ENCODE data around the gene C12orf50. TPM values are rescaled to one million over a fixed set of nuclear protein-coding genes. Genes with fewer than 3 reads are reported as not detected.

C12orf50 gene
- total and polyA plus RNA-seq, 9 of the 15 experiments (the other 6 are each of a cell fraction or from before 2014, with no cell fraction given), result 0.07 to 0.14 (median 0.11) TPM; not detected in 6

DNA sequence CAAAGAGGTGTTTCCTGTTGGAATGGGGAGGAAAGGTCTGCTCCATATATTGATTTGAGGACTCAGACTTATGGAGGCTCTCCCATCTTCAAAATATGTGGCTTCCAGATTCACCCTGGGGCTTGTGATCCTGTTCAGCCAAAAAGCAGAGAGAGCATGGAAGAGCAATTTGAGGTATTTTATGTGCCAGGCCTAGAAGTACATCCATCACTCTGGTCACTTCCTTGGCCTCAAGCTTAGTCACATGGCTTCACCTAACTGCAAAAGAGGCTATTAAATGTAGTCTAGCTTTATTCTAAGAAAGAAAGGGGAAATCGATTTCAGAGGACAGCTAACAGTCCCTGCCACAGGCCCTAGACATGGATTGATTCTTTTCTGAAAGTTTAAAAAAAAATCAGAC, 86.2 kb downstream of the C12orf50 start:
- no peak overlapping the region for H3K4me2 ChIP-seq (ENCODE audit: insufficient read depth, low read length)
- FAIRE-seq, result no peak
- no peaks in the 10 kb centered on the region for H3K9me3 ChIP-seq (replicated peaks; ENCODE audit: control insufficient read depth, insufficient read depth, low read depth, low read length)
- no peak for ATAC-seq
- BruUV-seq (replicated peaks), result no TSS peak
- no peaks in the 10 kb centered on the region for H3K79me2 ChIP-seq (ENCODE audit: control insufficient read depth, insufficient read depth, low read length)
- POLR2A ChIA-PET, result no interaction called here
- H3K27me3 ChIP-seq (ENCODE audit: control insufficient read depth in 2 of 2, insufficient read depth in 2 of 2, low read length in 2 of 2), result no peaks in the 10 kb centered on the region
- H3K27ac ChIP-seq (ENCODE audit: extremely low read depth, low read depth, low read length), result no peak overlapping the region
- intact Hi-C loops (cut with micrococcal nuclease) (loop anchor here (2.0 kb wide), 1 partner anchor 16 kb away; no protein-coding TSS in a partner anchor), in situ Hi-C loops (cut with MboI) (no loop called here)
- H3K4me1 ChIP-seq (replicated peaks in 1 of 2; ENCODE audit: control insufficient read depth in 2 of 2, insufficient read depth in 2 of 2, low read length in 2 of 2), result no peaks in the 10 kb centered on the region
- DNase-seq (ENCODE audit: extremely low read depth in 1 of 4, low spot score in 3 of 4), result no peak
- no peaks in the 10 kb centered on the region for H4K20me1 ChIP-seq (replicated peaks; ENCODE audit: control insufficient read depth, insufficient read depth, low read length)
- no peak for TF ChIP-seq ZNF347 (CRISPR knock-in tag; IDR thresholded peaks at IDR 0.05; ENCODE audit: low read depth)
- no peak for TF ChIP-seq ZNF165 (CRISPR knock-in tag; IDR thresholded peaks at IDR 0.05; ENCODE audit: borderline replicate concordance)
- no peak for TF ChIP-seq BMI1 (IDR thresholded peaks at IDR 0.05; ENCODE audit: low read length)
- WGBS (ENCODE audit: insufficient coverage, low coverage, missing lambda C conversion rate), result 0% methylated on average over 1 of the region's 1 CpG
- no peak overlapping the region for H3K9ac ChIP-seq (ENCODE audit: insufficient read depth in 1 of 2, low read depth in 2 of 2, low read length in 2 of 2)
- no peak overlapping the region for H3K4me3 ChIP-seq
- H2AFZ ChIP-seq (ENCODE audit: low read depth, low read length), result no peak overlapping the region
- H3K9me1 ChIP-seq (ENCODE audit: control insufficient read depth, insufficient read depth, low read length), result no peaks in the 10 kb centered on the region
- CTCF ChIA-PET (ENCODE audit: low intra/inter-chr PET ratio), result no interaction called here
- no peaks in the 10 kb centered on the region for H3K36me3 ChIP-seq (ENCODE audit: control insufficient read depth, insufficient read depth, low read length)

DNA sequence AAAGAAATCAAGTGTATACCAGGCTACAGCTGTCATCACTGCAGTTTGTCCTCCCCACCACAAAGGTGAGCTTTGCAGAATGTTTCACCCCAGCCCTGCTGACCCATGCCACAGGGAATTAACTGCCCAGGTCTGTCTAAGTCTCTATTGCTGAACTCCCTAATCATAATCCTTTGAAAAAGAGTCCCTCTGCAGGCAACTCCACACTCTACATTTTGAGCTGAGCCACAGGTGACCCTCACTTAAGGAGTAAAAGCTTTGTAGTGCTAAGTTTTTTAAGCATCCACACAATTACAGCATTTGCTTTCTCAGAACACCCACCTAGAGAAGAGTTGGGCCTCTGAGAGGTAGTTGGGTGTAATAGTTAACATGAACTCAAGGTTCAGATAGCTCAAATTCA, 90.0 kb downstream of the C12orf50 start:
- no peaks in the 10 kb centered on the region for H3K4me1 ChIP-seq (replicated peaks in 1 of 2; ENCODE audit: control insufficient read depth in 2 of 2, insufficient read depth in 2 of 2, low read length in 2 of 2)
- no peaks in the 10 kb centered on the region for H4K20me1 ChIP-seq (replicated peaks; ENCODE audit: control insufficient read depth, insufficient read depth, low read length)
- H3K79me2 ChIP-seq (ENCODE audit: control insufficient read depth, insufficient read depth, low read length), result no peaks in the 10 kb centered on the region
- FAIRE-seq, result no peak
- ATAC-seq, result no peak
- POLR2A ChIA-PET, result no interaction called here
- in situ Hi-C loops (cut with MboI) (no loop called here), intact Hi-C loops (cut with micrococcal nuclease) (no loop called here)
- no peaks in the 10 kb centered on the region for H3K27me3 ChIP-seq (ENCODE audit: control insufficient read depth in 2 of 2, insufficient read depth in 2 of 2, low read length in 2 of 2)
- no peak overlapping the region for H3K4me3 ChIP-seq
- no peak for DNase-seq (ENCODE audit: extremely low read depth in 1 of 4, low spot score in 3 of 4)
- BruUV-seq (replicated peaks), result no TSS peak
- no peaks in the 10 kb centered on the region for H3K36me3 ChIP-seq (ENCODE audit: control insufficient read depth, insufficient read depth, low read length)
- H3K4me2 ChIP-seq (ENCODE audit: insufficient read depth, low read length), result no peak overlapping the region
- H3K9ac ChIP-seq (ENCODE audit: insufficient read depth in 1 of 2, low read depth in 2 of 2, low read length in 2 of 2), result no peak overlapping the region
- CTCF ChIA-PET (ENCODE audit: low intra/inter-chr PET ratio), result no interaction called here
- no peak overlapping the region for H3K27ac ChIP-seq (ENCODE audit: extremely low read depth, low read depth, low read length)
- no peaks in the 10 kb centered on the region for H3K9me1 ChIP-seq (ENCODE audit: control insufficient read depth, insufficient read depth, low read length)
- no peak overlapping the region for H2AFZ ChIP-seq (ENCODE audit: low read depth, low read length)
- H3K9me3 ChIP-seq (replicated peaks; ENCODE audit: control insufficient read depth, insufficient read depth, low read depth, low read length), result no peaks in the 10 kb centered on the region
- TF ChIP-seq ESRRB (CRISPR knock-in tag; IDR thresholded peaks at IDR 0.05; ENCODE audit: borderline replicate concordance) (no peak), CEBPB (tag; IDR thresholded peaks at IDR 0.05) (no peak), ZNF174 (CRISPR knock-in tag; IDR thresholded peaks at IDR 0.05) (no peak), PYGO2 (tag; IDR thresholded peaks at IDR 0.05) (no peak), STAT5B (CRISPR knock-in tag; IDR thresholded peaks at IDR 0.05) (no peak), KLF13 (tag; IDR thresholded peaks at IDR 0.05; ENCODE audit: borderline replicate concordance, low read depth) (no peak), RHOXF2B (CRISPR knock-in tag; conservative IDR thresholded peaks at IDR 0.05) (no peak), RNF2 (IDR thresholded peaks at IDR 0.05) (no peak), JUND (IDR thresholded peaks at IDR 0.05; ENCODE audit: borderline replicate concordance, low read depth, low read length) (no peak), JUND (tag; IDR thresholded peaks at IDR 0.05; ENCODE audit: borderline replicate concordance, low read depth, low read length) (no peak), RFX1 (IDR thresholded peaks at IDR 0.05) (no peak), TEAD1 (CRISPR knock-in tag; IDR thresholded peaks at IDR 0.05) (no peak), ZNF3 (CRISPR knock-in tag; IDR thresholded peaks at IDR 0.05) (no peak), PRMT5 (CRISPR knock-in tag; IDR thresholded peaks at IDR 0.05) (no peak), ZFP30 (CRISPR knock-in tag; IDR thresholded peaks at IDR 0.05; ENCODE audit: borderline replicate concordance) (no peak), MCM5 (IDR thresholded peaks at IDR 0.05; ENCODE audit: low read depth) (no peak), POLR3A (IDR thresholded peaks at IDR 0.05; ENCODE audit: borderline replicate concordance, extremely low read depth, insufficient read depth, insufficient read length) (no peak)
- TF ChIP-seq, protein P1, sequence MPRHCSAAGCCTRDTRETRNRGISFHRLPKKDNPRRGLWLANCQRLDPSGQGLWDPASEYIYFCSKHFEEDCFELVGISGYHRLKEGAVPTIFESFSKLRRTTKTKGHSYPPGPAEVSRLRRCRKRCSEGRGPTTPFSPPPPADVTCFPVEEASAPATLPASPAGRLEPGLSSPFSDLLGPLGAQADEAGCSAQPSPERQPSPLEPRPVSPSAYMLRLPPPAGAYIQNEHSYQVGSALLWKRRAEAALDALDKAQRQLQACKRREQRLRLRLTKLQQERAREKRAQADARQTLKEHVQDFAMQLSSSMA (CRISPR knock-in tag; IDR thresholded peaks at IDR 0.05), result no peak
